Activated naive CD4-positive, alpha-beta T cell treated with Interleukin-2 at 50 U/mL for 16 hours (primary cell): ENCODE data around the gene C9orf85.
"Not testable (repeated sequence)": the region's sequence is repeated elsewhere in the genome, so short reads cannot be mapped to it uniquely, and the experiment has no call there.

Source experiments
- DNase-seq: peaks from one replicate; pipeline ENCODE4 v3.0.0-alpha.2; 2020

The C9orf85 gene, protein sequence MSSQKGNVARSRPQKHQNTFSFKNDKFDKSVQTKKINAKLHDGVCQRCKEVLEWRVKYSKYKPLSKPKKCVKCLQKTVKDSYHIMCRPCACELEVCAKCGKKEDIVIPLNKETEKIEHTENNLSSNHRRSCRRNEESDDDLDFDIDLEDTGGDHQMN

DNA sequence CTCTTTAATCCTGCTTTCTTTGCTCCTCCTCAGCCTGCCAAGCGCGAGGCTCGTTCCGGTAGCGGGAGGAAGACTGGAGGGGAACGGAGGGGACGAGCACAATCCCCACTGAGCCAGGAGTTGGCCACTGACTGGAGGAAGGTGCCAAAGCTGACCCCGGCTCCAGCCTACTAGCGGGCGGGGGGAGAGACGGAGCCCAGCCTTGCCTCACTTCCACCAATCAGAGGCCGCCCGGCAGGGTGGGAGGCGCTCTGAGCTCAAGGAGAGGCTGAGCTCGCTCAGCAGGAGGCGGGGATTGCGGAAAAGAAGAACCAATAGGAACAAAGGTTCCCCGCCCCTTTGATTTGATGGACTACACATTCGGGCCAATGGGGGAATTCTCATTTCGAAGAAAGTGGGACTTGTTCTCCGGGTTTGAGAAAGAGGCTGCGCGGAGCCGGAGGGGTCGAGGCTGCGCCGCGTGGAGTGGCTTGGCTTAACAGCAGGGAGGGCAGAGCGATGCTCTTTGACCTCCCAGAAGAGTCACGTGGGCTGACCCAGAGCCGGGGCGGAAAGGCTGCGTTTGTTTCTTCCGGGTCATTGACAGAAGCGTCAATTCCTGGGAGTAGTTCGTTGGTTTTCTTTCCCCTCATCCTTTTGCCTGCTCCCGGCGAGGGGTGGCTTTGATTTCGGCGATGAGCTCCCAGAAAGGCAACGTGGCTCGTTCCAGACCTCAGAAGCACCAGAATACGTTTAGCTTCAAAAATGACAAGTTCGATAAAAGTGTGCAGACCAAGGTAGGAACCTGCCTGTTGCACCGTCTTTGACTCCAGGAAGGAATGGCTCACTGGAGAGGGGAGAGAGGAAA is at the start of gene C9orf85, which contains the start of gene ABHD17B:
Gene C9orf85 (plus strand): TSS at position 579 of the 847 bp plus-strand sequence. CDS start 96 bp downstream, at position 675.
Gene ABHD17B (minus strand): TSS at position 133 of the 847 bp plus-strand sequence. CDS start 36,113 bp downstream, outside the sequence.
- peak; percentile 98 for DNase-seq

DNA sequence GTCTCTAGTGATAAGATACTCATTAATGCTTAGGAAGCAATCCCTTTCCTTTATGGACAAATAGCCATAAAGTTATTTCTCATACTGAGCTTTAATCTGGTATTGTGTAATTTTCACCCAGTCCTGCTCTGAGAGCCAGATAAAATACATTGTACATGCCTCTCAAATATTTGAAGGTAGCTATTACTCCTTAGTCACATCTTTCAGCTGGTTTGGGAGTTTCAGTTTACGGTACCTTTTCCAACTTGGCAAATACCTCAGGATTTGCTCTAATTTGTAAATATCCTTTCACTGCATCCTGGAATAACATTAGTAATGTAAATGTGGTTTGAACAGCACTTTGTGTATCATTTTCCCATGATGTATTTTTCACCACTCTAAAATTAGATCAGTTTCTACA is 47.8 kb upstream of the C9orf85 start:
- no peak for DNase-seq

DNA sequence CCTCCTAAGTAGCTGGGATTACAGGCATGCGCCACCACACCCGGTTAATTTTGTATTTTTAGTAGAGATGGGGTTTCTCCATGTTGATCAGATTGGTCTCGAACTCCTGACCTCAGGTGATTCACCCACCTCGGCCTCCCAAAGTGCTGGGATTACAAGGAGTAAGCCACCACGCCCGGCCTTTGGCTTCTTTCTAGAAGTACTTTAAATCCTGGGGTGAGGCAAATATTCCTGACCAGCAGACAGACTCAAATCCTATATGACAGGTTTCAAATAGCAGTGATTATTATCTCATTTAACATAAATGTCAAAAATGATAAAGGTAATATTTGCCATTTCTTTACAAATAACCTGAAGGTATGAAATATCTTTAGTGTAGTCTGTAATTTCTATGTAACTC is 36.1 kb upstream of the C9orf85 start:
- no peak for DNase-seq

DNA sequence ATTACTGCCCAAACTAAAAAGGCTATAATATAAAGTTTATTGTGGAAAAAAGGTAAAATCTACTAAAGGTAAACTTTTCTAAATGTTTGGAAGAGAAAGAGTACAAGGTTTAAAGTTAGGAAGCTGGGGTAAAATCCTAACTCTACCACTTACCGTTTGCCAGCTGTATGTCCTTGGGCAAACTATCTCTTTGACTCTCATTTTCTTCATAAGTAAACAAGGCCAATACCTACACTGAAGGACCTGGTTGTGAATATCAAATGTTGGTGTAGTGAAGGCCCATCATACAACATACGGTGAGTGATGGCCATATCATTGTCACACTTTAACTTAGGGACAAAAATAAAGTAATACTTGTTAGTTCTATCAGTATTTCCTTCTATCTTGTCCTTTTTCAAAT is 35.3 kb upstream of the C9orf85 start:
- no peak for DNase-seq

DNA sequence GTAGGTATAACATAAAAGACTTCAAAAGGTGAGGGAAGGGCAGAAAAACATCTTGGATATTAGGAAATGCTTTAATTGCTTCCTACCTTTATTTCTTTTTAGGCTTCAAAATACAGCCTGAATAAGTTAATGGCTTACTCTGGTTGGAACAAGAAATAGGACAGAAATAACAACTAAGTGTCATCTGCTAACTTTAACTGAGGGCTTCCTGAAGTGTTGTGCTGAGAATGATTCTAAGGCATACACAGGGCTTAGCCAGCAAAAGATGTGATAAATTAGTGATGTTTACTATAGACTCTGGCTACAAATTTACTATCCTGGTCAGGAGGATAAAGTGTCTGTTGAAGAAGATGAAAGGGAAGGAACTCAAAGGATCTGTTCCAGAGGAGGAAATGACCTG is 34.6 kb upstream of the C9orf85 start:
- DNase-seq: no peak

DNA sequence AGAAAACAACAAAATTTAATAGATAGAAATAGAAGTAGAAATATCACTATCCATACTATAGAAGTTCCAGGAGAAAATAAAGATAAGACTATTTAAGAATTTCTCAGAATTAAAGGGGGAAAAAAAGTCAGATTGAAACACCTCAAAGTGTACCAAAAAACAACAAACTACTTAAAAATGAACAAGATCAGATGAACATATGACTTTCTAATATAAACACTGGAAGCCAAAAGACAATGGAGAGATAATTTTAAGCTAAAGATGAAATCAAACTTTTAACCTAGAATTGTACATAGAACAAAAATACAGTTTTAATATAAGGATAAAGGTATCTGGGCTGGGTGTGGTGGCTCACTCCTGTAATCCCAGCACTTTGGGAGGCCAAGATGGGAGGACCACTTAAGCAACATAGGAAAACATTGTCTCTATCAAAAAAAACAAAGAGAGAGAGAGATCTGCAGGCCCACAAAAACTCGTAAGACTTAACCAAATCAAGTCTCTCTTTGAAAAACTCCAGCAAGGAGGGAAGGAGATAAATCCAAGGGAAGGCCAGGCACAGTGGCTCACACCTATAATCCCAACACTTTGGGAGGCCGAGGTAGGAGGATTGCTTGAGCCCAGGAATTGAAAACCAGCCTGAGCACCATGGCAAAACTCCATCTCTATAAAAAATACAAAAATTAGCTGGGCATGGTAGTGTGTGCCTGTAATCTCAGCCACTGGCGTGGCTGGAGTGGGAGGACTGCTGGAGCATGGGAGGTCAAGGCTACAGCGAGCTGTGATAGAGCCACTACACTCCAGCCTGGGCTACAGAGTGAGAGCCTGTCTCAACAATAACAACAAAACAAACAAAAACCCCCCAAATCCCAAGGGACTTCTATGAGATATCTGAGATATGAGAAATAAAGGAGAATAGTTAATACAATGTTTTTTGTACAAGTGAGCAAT is 32.8 kb upstream of the C9orf85 start:
- no peak for DNase-seq

DNA sequence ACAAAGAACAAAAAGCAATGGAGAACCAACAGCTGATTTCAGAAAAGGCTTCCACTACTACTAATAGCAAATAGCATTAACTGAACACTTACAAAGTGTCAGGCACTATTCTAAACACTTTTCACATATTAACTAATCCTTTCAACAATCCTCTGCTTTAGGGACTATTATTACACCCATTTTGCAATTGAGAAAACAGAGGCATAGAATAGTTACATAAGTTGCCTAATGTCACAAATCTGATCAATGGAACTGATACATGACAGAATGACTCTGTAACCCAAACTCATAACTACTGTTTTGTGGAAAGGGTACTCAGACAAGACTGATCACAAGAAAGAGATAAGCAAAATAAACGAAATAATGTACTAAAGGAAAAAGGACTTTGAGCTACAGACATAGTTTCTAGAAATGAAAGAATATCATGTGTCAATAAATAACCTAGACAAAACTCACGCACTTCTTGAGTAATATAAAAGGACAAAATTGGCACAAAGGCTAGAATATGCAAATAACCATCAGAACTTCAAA is 31.7 kb upstream of the C9orf85 start:
- DNase-seq: no peak

DNA sequence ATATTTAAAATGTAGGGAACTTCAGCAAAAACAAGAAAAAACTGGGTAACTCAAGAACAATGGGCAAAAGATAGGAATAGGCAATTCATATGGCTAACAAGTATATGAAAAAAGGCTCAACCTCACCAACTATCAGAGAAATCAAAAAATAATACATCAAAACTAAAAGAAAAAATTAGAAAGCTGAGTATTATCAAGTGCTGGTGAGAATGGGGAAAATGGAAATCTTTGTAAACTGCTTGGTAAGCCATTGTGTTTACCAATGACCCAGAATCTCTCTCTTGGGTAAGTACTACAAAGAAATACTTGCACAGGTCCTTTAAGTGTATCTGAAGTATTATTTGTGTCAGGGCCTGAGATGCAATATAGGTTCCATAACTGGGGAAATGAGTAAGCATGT is 27.4 kb upstream of the C9orf85 start:
- DNase-seq: no peak

DNA sequence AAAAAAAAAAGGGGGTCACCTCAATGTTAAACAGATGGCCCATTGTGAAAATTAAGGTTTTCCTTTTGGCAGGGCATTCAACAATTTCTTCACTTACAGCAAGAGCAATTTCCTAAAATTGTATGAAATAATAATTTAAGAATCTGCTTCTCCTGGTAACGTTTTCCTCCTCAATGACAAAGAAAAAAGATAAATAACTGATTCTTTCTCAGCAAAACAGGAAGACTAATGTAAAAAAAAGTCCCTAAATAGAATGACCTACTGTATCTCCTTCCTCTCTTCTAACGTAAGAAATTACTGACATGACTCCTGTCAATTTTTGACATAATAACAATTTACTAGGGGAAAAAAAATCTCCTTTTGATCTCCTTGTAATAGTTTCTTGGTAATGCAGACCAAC is 26.0 kb upstream of the C9orf85 start:
- DNase-seq: no peak

DNA sequence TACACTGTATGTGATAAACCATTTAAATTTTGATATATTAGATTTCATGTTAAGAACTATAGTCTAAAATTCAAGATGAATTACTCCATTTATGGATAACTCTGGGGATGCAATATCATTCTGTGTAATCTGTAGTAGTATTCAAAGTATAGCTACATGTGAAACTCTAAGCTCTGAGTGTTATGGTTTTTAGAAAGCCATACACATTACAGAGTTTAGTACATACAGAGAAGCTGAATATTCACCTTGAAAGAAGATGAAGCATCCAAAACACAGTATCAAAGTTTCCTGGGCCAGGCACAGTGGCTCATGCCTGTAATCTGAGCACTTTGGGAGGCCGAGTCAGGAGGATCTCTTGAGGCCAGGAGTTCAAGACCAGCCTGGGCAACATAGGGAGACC is 25.4 kb upstream of the C9orf85 start:
- DNase-seq: no peak

DNA sequence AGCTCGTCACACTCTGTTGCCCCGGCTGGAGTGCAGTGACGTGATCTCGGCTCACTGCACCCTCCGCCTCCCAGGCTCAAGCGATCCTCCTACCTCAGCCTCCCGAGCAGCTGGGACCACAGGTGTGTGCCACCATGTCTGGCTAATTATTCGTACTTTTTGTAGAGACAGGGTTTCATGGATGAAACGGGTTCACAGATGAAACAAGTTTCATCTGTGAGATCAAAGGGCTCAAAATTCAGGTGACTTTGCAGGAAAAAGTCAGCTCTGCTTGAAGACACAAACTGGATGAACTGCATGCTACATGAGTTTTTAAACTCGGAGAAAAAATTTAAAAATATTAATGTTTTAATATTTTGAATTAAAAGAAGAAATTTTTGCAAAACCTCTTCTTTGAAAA is 24.9 kb upstream of the C9orf85 start:
- no peak for DNase-seq

DNA sequence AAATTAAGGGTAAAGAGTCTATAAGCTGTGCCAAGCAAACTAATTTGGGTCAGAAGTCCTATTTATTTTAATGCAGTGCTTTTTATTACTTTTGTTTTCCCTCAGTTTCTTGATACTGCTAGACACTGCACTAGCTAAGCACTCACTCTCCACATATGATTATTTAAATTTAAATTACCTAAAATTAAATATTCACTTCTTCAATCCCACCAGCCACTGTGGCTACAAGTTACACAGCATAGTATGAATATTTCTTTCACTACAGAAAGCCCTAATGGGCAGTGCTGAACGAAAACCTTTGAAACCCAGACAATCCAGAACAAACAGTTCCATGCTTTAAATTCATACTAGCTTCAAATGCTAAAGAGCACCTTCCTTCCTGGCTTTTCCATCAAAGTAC is 24.1 kb upstream of the C9orf85 start:
- DNase-seq: no peak

DNA sequence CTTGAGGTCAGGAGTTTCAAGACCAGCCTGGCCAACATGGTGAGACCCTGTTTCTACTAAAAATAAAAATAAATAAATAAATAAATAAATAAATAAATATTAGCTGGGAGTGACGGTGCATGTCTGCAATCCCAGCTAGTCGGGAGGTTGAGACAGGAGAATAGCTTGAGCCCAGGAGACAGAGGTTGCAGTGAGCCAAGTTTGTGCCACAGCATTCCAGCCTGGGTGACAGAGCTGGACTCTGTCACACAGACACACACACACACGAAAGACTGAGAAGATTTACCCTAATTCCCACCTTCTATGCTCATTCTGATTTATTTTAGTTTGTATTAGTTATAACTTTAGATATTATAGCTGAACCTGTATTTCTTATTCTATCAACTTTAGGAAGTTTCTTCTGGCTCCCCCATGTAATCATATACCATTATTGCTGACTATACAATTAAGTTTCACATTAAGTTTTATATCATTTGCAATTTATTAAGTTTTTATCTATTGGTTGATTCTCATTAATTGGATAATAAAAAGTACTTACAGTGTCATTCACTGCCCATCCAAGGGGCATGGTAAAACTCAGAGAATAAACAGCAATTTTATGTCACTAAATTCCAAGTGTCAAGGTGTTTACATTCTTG is 21.3 kb upstream of the C9orf85 start:
- DNase-seq: no peak

DNA sequence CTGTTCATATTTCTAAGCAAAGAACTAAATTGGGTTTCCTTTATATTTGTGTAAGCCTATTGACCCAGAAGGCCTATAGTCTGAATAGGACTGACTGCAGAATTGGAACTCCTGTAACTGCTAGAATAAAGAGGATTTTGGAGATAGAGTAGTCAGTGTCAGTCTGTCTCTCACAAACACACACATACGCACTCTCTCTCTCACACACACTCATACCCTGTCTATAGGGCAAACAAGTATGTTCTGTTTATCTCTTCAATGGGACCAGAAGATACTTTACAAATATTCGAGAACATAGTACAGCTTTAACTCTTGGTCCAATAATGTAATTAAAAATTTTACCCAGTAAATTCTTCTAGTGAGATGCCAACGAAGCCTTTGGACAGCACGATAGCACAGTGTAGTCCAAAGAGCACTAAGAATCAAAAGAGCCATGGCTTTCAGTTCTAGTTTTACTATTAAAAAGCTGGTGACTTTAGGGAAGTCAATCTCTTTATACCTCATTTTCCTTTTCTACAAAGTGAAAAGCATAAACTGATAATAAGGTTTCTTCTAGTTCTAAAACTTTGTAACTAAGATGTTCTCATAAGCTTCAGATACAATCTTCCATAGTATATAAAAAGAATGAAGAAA is 19.8 kb upstream of the C9orf85 start:
- DNase-seq: no peak

DNA sequence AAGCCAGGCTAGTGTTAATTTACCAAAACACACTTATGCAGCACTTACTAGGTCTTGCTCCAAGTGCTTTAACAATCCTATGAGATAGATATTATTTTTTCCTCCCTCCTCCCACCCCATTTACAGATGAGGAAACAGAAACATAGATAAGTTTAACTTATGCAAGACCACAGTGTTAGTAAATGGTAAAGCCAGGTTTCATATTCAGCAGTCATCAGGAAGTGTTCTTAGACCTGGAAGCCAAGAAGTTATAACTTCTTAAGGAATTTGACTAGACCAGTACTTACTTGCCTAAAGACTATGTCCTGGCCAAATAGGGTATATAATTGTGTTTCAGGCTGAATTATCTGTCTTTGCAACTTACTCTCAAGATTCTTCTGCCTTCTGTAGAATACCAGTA is 16.3 kb upstream of the C9orf85 start:
- no peak for DNase-seq

DNA sequence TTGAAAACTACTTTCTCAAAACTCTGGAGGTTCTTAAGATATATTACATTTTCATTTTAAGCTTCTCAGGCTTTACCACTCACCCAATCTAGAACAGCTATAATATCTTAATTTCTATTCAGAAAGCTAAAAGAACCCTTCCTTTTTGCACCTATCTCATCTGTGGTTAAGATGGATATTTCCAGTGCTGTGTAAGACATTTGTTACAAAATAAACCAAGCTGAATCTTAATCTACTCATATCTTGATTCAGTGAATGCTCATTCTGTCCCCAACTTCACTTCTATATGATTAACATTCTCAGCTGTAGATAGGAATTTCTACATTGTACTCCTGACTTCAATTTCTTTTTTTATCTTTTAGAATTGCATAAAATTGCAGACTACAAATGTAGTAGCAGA is 15.5 kb upstream of the C9orf85 start:
- no peak for DNase-seq

DNA sequence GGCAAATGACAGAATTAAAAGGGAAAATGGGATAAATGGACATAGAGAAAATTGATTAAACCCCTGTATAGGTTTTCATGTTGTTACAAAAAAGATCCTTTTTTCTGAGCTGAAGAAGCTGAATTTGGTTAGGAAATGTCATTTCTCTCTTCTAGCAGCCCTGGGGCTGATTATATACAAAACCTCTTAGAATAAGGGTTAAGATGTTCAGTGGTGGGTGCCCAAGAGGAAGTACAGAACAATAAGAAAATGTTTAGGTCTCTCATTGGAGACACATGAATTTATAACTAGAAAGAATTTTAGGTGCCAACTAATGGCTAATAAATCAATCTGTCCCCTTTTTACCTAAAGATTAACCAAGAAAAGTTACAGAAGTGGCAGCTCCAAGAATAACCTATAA is 14.7 kb upstream of the C9orf85 start:
- DNase-seq: no peak

DNA sequence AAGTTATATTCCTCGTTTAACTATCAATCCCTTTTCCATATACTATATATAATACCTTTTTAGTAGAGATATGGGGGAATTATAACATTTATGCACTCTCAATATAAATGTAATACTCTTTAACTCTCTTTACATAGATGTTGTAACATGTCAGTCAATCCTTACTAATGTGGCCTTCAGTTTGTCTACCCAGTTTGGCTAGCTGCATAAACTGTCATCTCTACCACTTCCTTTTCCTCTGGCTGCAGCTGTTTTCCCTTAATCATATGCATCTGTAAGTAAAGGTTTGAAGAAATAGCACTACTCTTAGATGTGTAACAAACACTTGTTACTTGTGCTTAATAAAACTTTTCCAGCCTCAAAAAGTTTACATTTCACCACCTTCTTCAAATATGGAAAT is 13.9 kb upstream of the C9orf85 start:
- DNase-seq: no peak

DNA sequence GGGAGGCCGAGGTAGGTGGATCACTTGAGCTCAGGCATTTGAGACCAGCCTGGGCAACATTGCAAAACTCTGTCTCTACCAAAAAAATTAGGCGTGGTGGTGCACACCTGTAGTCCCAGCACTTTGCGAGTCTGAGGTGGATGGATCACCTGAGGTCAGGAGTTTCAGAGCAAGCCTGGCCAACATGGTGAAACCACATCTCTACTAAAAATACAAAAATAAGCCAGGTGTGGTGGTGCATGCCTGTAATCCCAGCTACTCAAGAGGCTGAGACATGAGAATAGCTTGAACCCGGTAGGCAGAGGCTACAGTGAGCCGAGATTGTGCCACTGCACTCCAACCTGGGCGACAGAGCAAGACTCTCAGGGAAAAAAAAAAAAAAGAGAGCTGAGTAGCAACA is 12.7 kb upstream of the C9orf85 start:
- not testable (repeated sequence) for DNase-seq

DNA sequence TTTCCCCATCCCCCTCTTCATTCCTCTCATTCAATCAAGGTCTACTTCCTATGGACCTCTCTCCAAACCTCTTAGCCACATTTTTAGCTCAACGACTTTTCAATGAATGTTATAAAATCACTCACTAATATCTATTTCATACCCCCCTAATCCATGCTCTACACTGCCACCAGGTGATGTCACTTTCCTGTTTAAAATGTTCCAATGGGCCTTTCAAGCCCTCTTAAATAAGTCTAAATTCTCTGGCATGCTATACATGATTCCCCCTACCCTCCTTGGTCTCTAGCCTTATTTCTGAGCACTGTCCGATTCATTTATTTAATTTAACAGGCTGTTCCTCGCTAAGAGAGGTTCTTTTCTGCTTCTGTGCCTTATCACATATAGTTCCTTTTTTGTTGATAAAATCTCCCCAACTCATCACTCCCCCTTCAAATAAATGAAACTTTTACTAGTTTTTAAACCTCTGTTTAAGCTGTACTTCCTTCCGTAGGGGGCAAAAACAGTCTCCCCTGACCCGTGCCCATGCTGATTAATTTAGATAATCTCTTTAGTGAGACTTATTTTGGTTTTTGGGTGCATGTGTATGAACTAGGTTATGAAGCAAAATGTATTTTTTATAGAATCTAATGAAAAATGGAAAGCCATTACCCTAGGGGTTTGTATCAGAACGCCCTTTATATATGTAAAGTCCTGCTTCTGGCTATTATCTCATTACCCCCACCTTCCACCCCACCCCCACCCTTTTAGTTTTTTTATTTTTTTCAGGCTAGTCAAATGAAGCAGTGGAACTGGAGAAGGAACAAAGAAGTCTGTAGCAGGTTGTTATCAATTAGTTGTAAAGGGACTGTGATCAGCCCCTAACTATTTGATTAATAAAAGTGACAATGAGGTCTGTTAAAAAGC is 9.5 kb upstream of the C9orf85 start:
- no peak for DNase-seq

DNA sequence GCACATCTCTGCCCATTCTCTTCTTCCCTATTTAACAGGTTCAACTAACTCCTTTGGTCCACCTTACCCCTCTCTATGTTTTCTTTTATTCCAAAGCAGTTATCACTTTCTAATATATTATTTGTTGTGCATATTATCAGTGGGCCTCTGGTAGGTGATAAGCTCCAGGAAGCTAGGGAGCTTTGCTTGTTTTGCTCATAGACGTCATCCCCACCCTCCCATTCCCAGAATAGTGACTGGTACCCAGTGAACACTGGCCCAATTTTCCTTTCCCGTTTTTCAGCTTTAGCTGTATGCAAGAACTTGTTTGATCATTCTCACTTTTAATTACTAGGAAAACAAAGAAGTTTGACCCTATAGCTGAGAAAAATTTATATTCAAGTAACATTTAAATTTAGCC is 7.4 kb upstream of the C9orf85 start:
- DNase-seq: no peak
